HPDE6-E6E7 (cell line): ENCODE results near the gene LRRIQ4.

Source experiments
- DNase-seq: peaks from one replicate; pipeline ENCODE4 v3.0.0; 2011; ENCODE audit warnings: missing footprints; ENCODE audit errors: extremely low spot score

Gene LRRIQ4

GRCh38 chr3:169809230-169809795 lies 3.4 kb upstream of the LRRIQ4 start:
- DNase-seq = no peak

GRCh38 chr3:169811631-169812331 lies 889 bp upstream of the LRRIQ4 start:
- DNase-seq = no peak

- no peak for DNase-seq
Observed at GRCh38 chr3:169813278-169813677, 608 bp downstream of the LRRIQ4 start.

GRCh38 chr3:169813757-169814517 lies 1.3 kb downstream of the LRRIQ4 start:
- DNase-seq = no peak

- DNase-seq = no peak
Observed at GRCh38 chr3:169815590-169816150, 3.0 kb downstream of the LRRIQ4 start.

- DNase-seq = no peak
Observed at GRCh38 chr3:169818316-169818715, 5.6 kb downstream of the LRRIQ4 start.

- DNase-seq = no peak
Observed at GRCh38 chr3:169822091-169822490, 9.4 kb downstream of the LRRIQ4 start.

GRCh38 chr3:169822540-169822939 lies 9.9 kb downstream of the LRRIQ4 start:
- DNase-seq = no peak

GRCh38 chr3:169822983-169823382 lies 10.3 kb downstream of the LRRIQ4 start:
- DNase-seq = no peak

- no peak for DNase-seq
Observed at GRCh38 chr3:169825316-169825715, 12.6 kb downstream of the LRRIQ4 start.

- no peak for DNase-seq
Observed at GRCh38 chr3:169827712-169828111, 15.0 kb downstream of the LRRIQ4 start.

- DNase-seq = no peak
Observed at GRCh38 chr3:169835533-169835932, 22.9 kb downstream of the LRRIQ4 start.

- no peak for DNase-seq
Observed at GRCh38 chr3:169836078-169836941, 23.6 kb downstream of the LRRIQ4 start.

- DNase-seq = no peak
Observed at GRCh38 chr3:169836942-169837275, 24.2 kb downstream of the LRRIQ4 start.

- DNase-seq = no peak
Observed at GRCh38 chr3:169838511-169839030, 25.9 kb downstream of the LRRIQ4 start.

GRCh38 chr3:169841171-169841570 lies 28.5 kb downstream of the LRRIQ4 start:
- DNase-seq = no peak

- no peak for DNase-seq
Observed at GRCh38 chr3:169842960-169843359, 30.3 kb downstream of the LRRIQ4 start.

GRCh38 chr3:169846458-169847193 lies 34.0 kb downstream of the LRRIQ4 start:
- peak; percentile 34 for DNase-seq

GRCh38 chr3:169847896-169848295 lies 35.2 kb downstream of the LRRIQ4 start:
- DNase-seq = no peak

- DNase-seq = no peak
Observed at GRCh38 chr3:169848741-169849140, 36.1 kb downstream of the LRRIQ4 start.

GRCh38 chr3:169850618-169851017 lies 37.9 kb downstream of the LRRIQ4 start:
- no peak for DNase-seq
